GM06990 (cell line): ENCODE data around the gene SPDYC.

Experiments
- DNase-seq: peaks from one replicate; pipeline ENCODE4 v3.0.0-alpha.2; 2011; ENCODE audit not compliant: insufficient read length; ENCODE audit errors: extremely low read depth
- H3K27me3 ChIP-seq: replicated peaks from 2 replicates; pipeline ENCODE4 v1.6.0; 2011; ENCODE audit warnings: low read length; ENCODE audit not compliant: control insufficient read depth, insufficient read depth
- H3K36me3 ChIP-seq: 2 replicates; pipeline ENCODE4 v1.5.1; 2011; ENCODE audit warnings: low read length; ENCODE audit not compliant: control insufficient read depth, insufficient read depth
- H3K4me3 ChIP-seq: replicated peaks from 2 replicates; pipeline ENCODE4 v1.5.1; 2011; ENCODE audit warnings: low read depth, mild to moderate bottlenecking, control low read depth, low read length
- TF ChIP-seq, protein P1 (sequence below): IDR thresholded peaks from 2 replicates; pipeline ENCODE4 v1.5.1; 2011; ENCODE audit warnings: low read length, control low read depth, mild to moderate bottlenecking, inconsistent platforms; ENCODE audit not compliant: insufficient read depth, poor library complexity, severe bottlenecking

SPDYC gene

DNA sequence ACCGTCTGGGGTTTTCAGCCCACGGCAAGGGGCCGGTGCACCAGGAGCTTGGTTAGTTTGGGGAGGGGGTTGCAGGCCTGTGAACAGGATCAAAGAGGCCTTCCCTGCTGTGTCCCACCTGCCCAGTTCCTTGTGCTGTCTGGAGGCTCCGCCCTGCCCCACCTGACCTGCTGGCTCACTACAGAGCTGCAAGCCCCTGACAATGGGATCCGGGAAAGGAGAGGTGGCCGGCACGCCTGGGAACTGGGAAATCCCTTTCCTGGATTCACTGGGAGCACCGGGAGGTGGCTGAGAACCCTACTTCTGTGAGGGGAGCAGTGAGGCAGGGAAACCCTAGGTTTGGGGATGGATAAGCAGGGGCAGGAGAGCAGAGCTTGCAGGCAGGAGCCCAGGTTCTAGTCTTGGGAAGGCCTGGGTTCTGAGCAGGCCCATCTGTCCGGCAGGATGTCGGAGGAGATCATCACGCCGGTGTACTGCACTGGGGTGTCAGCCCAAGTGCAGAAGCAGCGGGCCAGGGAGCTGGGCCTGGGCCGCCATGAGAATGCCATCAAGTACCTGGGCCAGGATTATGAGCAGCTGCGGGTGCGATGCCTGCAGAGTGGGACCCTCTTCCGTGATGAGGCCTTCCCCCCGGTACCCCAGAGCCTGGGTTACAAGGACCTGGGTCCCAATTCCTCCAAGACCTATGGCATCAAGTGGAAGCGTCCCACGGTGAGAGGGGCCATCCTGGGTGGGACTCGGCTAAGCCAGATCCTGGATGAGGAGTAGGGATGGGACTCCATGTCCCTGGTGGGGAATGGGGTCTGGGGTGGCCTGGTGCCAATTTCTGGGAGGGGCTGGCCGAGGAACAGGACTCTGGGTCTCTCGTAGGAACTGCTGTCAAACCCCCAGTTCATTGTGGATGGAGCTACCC is 12.5 kb downstream of the SPDYC start:
- TF ChIP-seq, protein P1, sequence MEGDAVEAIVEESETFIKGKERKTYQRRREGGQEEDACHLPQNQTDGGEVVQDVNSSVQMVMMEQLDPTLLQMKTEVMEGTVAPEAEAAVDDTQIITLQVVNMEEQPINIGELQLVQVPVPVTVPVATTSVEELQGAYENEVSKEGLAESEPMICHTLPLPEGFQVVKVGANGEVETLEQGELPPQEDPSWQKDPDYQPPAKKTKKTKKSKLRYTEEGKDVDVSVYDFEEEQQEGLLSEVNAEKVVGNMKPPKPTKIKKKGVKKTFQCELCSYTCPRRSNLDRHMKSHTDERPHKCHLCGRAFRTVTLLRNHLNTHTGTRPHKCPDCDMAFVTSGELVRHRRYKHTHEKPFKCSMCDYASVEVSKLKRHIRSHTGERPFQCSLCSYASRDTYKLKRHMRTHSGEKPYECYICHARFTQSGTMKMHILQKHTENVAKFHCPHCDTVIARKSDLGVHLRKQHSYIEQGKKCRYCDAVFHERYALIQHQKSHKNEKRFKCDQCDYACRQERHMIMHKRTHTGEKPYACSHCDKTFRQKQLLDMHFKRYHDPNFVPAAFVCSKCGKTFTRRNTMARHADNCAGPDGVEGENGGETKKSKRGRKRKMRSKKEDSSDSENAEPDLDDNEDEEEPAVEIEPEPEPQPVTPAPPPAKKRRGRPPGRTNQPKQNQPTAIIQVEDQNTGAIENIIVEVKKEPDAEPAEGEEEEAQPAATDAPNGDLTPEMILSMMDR, result no peak
- H3K36me3 ChIP-seq, result peaks cover 24% of the 10 kb centered on the region
- no peak for DNase-seq
- H3K27me3 ChIP-seq, result no peaks in the 10 kb centered on the region
- peak overlapping the region; percentile 97 for H3K4me3 ChIP-seq

DNA sequence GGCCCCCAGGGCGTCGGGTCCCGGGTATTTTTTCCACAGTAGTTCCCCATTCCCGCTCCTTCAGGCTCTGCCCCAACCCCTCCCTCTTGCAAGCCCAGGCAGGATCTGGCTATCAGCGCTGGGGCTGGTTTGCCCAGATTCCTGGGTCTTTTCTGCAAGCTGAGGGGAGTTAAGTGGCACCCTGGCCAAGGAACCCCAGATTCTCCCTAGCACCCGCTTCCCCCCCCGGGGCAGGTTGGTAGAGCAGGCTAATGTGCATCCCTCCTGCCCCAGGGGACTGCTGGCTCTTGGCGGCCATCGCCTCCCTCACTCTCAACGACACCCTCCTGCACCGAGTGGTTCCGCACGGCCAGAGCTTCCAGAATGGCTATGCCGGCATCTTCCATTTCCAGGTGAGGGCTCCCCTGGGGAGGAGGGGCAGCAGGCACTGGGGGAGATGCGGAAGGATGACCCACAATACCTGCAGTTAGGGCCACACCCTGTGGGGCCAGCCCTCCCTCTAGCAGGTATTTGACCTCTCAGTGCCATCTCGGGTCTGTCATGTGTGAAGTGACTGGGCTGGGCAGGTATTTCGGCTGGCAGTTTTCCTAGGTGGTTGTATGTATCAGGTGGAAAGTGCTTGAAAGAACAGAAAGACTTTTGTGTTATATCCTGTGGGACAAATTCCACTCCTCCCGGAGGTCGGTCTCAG is 13.3 kb downstream of the SPDYC start:
- H3K27me3 ChIP-seq, result no peaks in the 10 kb centered on the region
- DNase-seq, result no peak
- H3K4me3 ChIP-seq, result peak overlapping the region; percentile 97
- peaks cover 29% of the 10 kb centered on the region for H3K36me3 ChIP-seq
- TF ChIP-seq, protein P1, result no peak

DNA sequence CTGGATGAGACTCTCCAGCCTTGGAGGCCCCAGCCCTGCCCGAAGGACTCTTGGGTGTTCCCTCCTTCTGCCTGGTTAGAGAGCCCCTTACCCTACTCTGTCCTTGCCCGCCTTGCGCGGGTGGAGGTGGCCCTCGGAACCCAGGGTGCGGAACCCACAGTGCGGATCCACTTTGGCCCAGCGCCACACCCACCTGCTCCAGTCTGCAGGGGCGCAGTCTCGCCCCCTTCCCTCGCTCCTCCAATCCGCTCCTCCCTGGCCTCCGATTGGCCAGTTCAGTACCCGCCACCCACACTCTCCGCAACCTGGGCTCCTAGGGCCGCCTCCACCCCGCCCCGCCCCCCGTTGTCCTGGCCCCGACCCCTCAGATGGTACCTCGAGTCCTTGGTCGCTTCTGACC is 14.1 kb downstream of the SPDYC start:
- H3K4me3 ChIP-seq, result no peak overlapping the region

DNA sequence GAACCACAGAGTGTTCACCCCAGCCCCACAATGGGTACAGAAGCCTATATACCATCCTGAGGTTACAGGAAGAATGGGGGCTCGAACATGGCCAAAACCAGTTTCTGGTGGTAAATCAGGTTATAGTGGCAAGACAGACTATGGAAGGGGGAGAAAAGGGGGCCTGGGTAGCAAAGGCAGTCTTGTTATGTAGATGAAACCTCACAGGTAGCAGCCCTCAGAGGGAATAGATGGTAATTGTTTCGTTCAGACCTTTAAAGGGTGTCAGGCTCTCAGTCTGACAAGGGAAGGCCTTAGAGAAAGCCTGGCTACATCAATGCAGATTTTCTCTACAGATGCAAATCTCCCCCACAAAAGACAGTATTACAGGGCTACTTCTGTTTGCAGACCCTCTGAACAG is 15.1 kb downstream of the SPDYC start:
- DNase-seq, result no peak
- Histone ChIP-seq H3K36me3 (peaks cover 39% of the 10 kb centered on the region), H3K27me3 (no peaks in the 10 kb centered on the region), H3K4me3 (no peak overlapping the region)
- TF ChIP-seq, protein P1, result no peak

More for the DNA sequence above, 14.1 kb downstream of the SPDYC start:
- H3K36me3 ChIP-seq, result peaks cover 32% of the 10 kb centered on the region
- no peak for DNase-seq
- TF ChIP-seq, protein P1, result no peak
- no peaks in the 10 kb centered on the region for H3K27me3 ChIP-seq

DNA sequence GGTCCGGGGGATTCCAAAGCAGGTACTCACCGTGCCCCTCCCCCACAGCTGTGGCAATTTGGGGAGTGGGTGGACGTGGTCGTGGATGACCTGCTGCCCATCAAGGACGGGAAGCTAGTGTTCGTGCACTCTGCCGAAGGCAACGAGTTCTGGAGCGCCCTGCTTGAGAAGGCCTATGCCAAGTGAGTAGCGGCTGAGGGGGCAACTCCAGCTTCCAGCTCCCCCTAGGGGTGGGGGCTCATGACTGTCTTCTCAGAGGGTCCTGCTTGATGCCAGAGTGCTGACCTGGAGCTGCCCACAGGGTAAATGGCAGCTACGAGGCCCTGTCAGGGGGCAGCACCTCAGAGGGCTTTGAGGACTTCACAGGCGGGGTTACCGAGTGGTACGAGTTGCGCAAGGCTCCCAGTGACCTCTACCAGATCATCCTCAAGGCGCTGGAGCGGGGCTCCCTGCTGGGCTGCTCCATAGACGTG is 15.9 kb downstream of the SPDYC start:
- Histone ChIP-seq H3K4me3 (no peak overlapping the region), H3K36me3 (peaks cover 39% of the 10 kb centered on the region), H3K27me3 (no peaks in the 10 kb centered on the region)
- TF ChIP-seq, protein P1, result peak; percentile 8
- DNase-seq, result no peak
